Lower leg skin (tissue), 3 donors: Measurements from ENCODE around the gene RUNX1.

Source experiments
- CTCF ChIP-seq, 3 donors: fragments of 450-650 bp; IDR thresholded peaks; one replicate each; pipeline ENCODE4 v1.5.1; 2016; ENCODE audit warnings: antibody characterized with exemption in 3 of 3, mild to moderate bottlenecking in 3 of 3, moderate library complexity in 2 of 3
- POLR2A ChIP-seq, 2 donors: fragments of 450-650 bp; IDR thresholded peaks; one replicate each; pipeline ENCODE4 v1.6.1; 2016 to 2017; ENCODE audit warnings: antibody characterized with exemption in 2 of 2, mild to moderate bottlenecking in 1 of 2, moderate library complexity in 1 of 2

- TF ChIP-seq POLR2A (IDR thresholded peaks at IDR 0.05), result no peak
- TF ChIP-seq CTCF (IDR thresholded peaks at IDR 0.05), result no peak
Measured at GRCh38 chr21:34836103-34836932, 212.8 kb downstream of the RUNX1 start.
